ENCODE results near the gene SUSD1.

Gene SUSD1

DNA sequence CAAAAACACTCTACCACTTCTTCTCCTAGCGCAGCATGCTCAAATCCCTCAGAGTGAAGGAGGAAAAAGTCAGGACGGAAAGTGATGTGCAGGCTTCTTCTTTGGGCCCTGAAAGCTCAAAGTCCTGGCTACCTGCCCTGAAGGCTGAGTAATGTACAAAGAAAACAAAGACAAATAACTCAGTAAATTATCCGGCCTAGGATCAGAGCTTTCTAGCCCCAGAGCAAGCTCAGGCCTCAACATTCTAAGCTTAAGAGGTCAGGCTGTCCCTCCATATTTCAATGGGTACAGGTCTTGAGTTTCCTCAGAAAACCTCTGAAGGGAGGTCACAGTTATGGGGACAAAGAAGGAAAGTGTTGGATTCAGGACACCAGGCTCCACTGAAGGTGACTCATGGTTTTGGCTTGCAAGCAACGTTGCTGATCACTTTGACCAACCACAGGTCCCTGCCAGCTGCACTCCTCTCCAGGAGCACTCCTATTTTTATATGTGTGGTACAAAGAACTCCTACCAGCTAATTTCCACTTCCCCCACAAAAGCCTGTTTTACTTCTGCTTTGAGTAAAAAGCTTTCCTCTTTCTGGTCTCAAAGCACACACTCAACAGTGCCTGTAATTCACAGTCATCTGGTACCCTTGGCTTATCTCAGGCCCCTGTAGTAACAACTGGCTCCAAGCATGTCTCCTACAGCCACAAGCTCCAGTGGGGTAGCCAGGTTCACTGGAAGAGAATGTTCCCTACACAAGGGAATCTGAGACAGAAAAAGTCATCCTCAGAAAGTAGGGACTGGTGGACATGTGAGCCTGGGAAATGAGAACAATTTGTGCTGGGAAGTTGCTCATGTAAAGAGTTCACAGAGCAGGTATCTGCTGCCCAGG, 162.8 kb downstream of the SUSD1 start:
- no peak for DNase-seq (ENCODE audit: low read depth in 2 of 2)

DNA sequence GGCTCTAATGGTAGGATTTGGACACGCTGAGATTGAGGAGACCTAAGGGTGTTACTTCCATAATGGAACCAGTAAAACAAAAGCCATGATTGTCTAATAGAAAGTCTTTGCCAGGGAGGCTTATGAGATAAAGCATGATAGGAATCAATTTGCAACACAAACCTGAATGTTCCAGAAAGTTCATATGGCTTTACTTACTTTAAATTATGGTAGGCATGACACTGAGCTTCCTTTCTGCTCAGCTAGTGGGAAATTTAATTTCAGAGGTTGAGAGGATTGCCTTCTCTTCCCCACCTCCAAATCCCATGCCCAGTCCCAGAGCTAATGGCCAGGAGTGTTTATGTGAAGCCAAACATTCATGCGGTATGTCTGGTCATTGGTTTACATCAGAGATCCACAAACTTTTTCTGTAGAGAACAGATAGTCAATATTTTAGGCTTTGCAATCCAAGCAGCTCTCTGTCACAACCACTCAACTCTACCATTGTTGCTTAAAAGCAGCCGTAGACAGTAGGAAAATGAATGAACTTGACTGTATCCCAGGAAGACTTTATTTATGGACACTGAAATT, 164.0 kb downstream of the SUSD1 start:
- no peak for DNase-seq (ENCODE audit: low read depth in 2 of 2)

DNA sequence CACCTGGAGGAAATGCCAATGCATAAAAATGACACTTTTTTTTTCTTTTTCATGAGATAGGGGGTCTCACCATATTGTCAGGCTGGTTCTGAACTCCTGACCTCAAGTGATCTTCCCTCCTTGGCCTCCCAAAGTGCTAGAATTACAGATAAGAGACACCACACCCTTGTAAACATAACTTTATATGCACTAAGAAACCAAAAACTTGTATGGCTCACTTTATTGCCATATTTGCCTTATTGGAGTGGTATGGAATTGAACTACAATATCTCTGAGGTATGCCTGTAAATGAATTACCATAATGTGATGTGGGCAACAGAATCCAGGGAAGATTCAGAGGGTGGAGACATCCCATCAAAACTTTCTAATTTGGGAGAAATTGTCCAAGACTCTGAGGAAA, 164.6 kb downstream of the SUSD1 start:
- no peak for DNase-seq (ENCODE audit: low read depth in 2 of 2)

DNA sequence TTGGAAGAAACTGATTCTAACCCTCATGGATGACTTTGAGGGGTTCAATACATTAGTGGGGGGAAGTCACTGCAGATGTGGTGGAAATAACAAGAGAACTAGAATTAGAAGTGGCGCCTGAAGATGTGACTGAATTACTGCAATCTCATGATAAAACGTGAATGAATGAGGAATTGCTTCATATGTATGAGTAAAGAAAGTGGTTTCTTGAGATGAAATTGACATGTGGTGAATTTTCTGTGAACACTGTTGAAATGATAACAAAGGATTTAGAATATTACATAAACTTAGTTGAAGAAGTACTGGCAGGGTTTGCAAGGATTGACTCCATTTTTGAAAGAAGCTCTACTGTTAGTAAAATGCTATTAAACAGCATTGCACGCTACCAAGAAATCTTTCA, 165.4 kb downstream of the SUSD1 start:
- no peak for DNase-seq (ENCODE audit: low read depth in 2 of 2)

DNA sequence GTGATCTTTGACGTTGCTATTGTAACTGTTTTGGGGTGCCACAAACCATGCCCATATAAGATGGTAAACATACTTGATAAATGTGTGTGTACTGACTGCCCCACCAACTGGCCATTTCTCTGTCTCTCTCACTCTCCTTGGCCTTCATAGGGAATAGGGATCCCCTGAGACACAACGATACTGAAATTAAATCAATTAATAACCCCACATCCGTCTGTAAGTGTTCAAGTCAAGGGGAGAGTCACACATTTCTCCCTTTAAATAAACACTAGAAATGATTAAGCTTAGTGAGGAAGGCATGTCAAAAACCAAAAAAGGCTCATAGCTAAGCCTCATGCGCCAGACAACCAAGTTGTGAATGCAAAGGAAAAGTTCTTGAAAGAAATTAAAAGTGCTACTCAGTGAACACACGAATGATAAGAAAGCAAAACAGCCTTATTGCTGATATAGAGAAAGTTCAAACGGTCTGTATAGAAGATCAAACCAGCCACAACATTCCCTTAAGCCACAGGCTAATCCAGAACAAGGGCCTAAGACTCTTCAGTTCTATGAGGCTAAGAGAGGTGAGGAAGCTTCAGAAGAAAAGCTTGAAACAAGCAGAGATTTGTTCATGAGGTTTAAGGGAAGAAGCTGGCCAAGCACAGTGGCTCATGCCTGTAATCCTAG, 167.4 kb downstream of the SUSD1 start:
- no peak for DNase-seq (ENCODE audit: low read depth in 2 of 2)

DNA sequence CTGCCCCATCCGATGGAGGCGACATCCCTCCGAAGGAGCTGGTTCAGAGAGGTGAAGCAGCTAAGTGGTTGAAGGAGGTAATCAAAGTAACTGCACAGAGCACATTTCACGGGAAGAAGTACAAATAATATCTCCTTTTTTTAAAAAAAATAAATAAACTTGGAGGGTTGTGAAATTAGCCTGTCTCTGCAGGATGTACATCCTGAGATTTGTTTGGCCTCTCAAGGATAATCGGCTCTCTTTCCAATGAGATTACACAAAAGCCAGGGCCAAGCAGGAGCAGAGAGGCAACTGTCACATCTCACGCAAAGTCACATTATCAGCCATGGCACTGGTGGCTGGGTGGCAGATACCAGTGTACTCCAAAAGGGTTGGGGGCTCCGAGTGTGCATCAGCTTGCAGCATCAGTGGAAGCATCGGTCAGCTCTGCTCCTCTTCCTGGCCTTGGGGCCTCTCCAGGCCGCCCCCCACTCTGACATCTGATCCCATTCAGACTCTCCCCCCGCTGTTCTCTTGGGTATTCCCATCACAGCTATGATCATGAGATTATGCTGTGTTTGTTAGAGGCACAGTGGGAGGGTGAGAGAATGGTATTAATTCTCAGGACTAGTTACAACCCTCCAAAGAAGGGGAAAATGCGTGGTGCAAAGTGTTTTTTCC, 168.6 kb downstream of the SUSD1 start:
- no peak for DNase-seq (ENCODE audit: low read depth in 2 of 2)

DNA sequence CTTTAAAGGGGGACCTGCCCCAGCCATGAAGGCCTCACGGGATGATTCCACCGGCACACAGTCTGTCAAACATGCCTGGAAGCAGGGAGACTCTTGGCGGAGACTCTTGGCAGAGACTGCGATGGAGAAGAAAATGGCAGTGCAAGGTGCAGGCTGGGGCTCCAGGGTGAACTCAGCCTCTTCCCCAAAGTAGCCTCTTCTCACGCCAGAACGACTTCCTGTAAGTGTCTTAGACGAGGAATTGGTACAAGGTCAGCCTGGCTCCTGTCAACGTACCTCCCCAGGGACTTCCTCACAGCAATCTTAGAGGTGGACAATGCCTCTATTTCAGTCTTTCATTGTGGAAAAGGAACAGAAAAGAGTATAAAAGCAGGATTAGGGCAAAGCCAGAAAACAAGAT, 169.2 kb downstream of the SUSD1 start:
- no peak for DNase-seq (ENCODE audit: low read depth in 2 of 2)

DNA sequence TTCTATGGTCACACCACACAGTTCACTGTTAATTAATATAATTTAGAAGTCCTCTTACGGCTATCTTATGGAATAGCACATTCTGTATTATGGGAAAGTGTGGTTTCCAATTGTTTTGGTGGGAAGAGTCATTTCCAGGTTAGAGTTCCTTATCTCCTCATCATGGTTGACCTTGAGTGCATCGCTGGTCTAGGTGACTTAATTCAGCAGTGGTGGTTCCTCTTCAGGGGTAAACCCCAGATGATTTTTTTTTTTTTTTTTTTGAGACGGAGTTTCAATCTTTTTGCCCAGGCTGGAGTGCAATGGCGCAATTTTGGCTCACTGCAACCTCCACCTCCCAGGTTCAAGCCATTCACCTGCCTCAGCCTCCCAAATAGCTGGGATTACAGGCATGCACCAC, 171.6 kb downstream of the SUSD1 start:
- no peak for DNase-seq (ENCODE audit: low read depth in 2 of 2)

DNA sequence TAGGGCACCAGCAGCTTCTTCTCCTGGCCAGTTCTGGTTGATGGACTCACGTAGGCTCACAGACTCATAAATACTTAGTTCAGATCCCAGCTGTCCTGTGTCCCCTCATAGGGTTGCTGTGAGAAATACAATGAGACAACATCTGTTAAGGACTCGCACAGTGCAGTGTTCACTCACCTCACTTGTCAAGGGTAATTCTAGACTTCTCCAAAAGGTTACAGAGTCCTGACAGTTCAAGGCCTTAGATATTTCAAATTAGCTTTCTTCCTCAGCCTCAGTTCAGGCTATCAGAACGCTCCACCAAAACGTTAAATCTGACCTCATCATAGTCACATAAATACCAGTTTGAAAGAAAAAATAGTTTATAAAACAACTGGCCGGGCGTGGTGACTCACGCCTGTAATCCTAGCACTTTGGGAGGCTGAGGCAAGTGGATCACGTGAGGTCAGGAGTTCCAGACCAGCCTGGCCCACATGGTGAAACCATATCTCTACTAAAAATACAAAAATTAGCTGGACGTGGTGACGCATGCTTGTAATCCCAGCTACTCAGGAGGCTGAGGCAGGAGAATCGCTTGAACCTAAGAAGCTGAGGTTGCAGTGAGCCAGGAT, 172.1 kb downstream of the SUSD1 start:
- DNase-seq (ENCODE audit: low read depth in 2 of 2) = no peak

DNA sequence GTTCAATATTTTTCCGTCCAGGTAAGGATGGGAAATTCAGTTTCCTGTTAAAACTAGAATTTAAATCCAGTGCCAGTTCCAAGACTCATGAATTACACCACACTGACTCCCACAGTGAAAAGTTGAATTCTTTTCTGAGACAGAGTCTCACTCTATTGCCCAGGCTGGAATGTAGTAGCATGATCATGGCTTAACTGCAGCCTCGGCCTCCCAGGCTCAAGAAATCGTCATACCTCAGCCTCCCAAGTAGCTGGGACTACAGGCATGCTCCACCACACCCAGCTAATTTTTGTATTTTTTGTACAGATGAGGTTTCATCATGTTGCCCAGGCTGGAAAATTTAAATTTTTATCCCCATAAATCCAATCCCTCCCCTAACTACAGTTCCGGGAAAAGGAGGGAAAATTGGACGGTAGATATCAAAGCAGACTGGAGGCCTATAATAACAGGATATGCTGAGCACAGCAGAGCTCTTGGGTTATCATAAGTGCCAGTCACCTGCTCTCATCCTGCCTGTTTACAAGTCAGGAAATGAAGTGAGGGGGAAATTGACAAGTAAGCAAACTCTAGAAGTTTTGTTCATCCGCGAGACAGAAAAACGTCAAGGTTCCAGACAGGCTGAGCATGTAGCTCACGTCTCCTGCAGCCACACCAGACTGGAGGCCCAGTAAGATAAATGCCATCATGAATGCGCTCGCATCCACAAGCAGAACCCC, 172.8 kb downstream of the SUSD1 start:
- DNase-seq (ENCODE audit: low read depth in 2 of 2) = no peak

DNA sequence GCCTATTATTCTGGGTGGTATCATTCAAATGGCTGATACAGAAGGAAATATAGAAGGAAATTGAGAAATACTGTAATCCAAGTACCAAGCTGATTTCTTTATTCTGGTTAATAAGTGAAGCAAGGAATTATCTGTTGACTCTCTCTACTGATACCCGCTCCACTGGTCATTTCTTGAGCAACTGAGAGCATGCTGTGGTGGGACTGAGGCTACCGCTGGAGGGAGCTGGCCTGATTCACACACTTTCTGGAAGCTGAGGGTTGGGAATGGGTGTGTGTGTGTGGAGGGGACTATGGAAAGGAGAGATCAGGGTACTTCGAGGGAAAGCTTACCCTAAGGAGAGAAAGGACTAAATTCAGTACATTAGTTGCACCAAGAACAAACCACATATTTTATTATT, 174.4 kb downstream of the SUSD1 start:
- no peak for DNase-seq (ENCODE audit: low read depth in 2 of 2)

DNA sequence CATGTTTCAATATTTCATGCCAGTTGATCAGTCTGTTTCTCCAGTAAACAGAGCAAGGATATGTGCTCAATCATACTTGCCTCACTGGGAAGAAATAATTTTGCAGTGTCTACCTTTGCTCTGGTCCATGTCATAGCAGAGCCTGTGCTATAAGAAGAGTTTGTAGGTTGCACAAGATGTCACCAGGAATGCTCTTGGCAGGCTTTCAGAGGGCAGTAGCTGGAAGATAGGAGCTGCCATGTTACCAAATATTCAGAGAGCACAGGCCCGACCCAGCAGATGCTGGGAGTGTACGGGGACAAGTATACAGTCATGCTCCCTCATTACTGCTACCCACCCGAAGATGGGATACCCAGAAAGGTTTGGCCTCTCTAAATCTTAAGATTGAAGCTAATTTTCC, 175.8 kb downstream of the SUSD1 start:
- DNase-seq (ENCODE audit: low read depth in 2 of 2) = no peak

DNA sequence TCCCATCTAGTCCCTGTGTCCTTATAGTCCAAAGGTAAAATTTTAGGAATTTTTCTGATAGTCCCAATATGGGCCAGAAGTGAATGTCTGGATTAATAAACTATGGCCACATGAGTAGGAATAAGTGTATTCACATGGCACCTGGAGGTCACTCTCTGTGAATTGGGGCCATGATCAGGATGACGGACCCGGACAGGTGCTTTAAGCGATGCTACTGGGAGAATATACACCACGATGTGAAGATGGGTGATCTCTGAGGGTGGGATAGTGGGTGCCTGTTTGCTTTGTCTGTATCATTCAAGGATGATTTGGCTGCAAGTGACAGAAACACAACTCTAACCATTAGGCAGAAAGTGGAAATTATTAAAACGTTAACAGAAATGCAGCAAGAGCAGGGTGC, 177.3 kb downstream of the SUSD1 start:
- no peak for DNase-seq (ENCODE audit: low read depth in 2 of 2)

DNA sequence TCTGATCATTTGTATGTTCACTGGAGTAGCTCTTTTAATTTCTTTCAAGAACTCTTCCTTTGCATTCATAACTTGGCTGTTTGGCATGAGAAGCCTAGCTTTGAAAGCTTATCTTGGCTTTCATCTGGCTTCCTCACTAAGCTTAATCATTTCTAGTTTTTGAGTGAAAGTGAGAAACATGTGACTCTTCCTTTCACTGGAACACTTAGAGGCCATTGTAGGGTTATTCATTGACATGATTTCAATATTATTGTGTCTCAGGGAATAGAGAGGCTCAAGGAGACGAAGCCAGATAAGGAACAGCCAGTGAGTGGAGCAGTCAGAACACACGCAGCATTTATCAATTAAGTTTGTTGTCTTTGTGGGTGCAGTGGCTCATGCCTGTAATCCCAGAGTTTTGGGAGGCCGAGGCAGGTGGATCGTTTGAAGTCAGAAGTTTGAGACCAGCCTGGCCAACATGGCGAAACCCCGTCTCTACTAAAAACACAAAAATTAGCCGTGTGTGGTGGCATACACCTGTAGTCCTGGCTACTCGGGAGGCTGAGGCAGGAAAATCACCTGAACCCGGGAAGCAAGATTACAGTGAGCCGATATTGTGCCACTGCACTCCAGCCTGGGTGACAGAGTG, 180.2 kb downstream of the SUSD1 start:
- DNase-seq (ENCODE audit: low read depth in 2 of 2) = no peak

DNA sequence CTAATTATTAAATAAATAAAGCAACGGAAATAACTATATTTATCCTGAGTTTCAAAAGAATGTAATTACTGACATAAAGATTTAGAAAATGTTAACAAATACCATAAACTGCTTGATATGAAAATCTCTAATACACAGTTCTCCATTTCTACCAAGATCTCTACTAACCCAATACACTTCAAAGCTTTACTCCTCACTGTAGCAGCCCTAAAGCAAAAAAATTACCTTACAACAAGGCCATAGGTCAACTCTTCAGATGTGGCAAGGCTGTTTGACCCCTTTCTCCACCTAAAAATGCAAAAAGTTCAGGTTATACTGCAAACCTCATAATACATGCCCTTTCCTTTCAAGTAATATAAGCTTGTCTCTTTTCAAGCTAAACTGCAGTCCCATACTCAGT, 181.8 kb downstream of the SUSD1 start:
- DNase-seq (ENCODE audit: low read depth in 2 of 2) = no peak

DNA sequence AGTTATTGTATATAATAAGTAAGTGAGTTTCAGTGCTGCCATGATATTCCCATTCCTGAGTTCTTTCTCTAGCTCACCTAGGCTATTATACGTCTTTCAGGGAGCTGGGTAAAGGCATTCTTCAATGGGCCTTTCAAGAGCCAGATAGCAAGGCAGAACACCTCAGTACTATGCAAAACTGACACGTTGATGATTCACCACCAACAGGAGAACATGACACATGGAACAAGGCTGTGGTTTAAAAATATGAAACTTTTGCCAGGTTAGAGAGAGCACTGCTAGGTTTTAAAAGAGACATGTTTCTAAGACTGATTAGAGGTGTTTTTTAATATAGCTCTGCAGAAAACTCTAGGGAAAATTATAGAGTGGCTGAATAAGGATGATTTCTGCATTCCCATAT, 182.6 kb downstream of the SUSD1 start:
- DNase-seq (ENCODE audit: low read depth in 2 of 2) = no peak

DNA sequence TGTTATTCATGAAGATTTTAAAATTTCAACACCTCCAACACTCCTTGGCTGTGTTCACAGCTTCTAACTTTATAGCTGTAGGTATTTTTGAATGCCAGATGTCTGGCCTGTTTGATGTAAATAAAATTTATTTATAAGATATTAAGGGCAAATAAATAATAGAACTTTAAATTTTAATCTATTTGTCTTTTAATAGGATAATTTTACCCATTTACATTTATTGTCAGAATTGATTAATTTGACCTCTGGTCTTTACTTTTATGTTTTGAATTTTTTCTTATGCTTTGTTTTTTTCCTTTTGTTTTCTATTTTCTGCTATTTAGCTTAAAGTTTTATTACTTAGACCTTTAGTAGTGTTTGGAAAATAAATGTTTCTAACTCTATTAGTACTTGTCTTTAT, 183.9 kb downstream of the SUSD1 start:
- no peak for DNase-seq (ENCODE audit: low read depth in 2 of 2)

Data from stimulated activated CD8-positive, alpha-beta memory T cell treated with anti-CD3 and anti-CD28 coated beads, Interleukin-2, amount 100 ng/mL, for 1 hour (primary cell).